Endothelial cell of umbilical vein (primary cell): ENCODE results near the gene NINJ2. TPM values are rescaled to one million over a fixed set of nuclear protein-coding genes. Genes with fewer than 3 reads are reported as not detected.

ENCODE experiments used
- BruUV-seq: library from RNA; stranded (reverse); fragments of 400-500 nt; replicated peaks from 2 replicates; lab custom pipeline; 2021; lab: Mats Ljungman, UMichigan
- CTCF ChIA-PET: fragments of 300-600, 350-600 bp; sonication (Branson Sonifier 250); formaldehyde crosslinking; loops from one replicate; lab custom pipeline; 2021; ENCODE audit warnings: antibody characterized with exemption, inconsistent platforms; lab: Charles Lee
- POLR2A ChIA-PET: fragments of 300-600, 350-600 bp; sonication (Branson Sonifier 250); formaldehyde crosslinking; loops from one replicate; lab custom pipeline; 2021; ENCODE audit warnings: antibody characterized with exemption, inconsistent platforms; lab: Charles Lee
- DNase-seq: peaks from one replicate; pipeline ENCODE4 v3.0.0-alpha.2; 2011; ENCODE audit warnings: low read depth, low spot score
- FAIRE-seq: peaks from 2 replicates; lab custom pipeline; 2011; peaks lifted over from hg19 to GRCh38; lab: Jason Lieb, UNC
- H2AFZ ChIP-seq: 2 replicates; pipeline ENCODE4 v1.6.0; 2012; ENCODE audit warnings: low read depth, low read length, control low read depth, inconsistent platforms
- H3K27ac ChIP-seq: 2 replicates; pipeline ENCODE4 v1.5.1; 2011; ENCODE audit warnings: low read depth, mild to moderate bottlenecking, control low read depth, low read length, moderate library complexity; ENCODE audit not compliant: insufficient read depth
- H3K27me3 ChIP-seq, 2 experiments: 2 replicates each; pipeline versions ENCODE4 v1.6.0 to v1.6.1; 2011; ENCODE audit warnings: low read length in 2 of 2, mixed read lengths in 1 of 2; ENCODE audit not compliant: control insufficient read depth in 2 of 2, insufficient read depth in 2 of 2
- H3K36me3 ChIP-seq, 2 experiments: 2 replicates in 1 of 2; 3 replicates in 1 of 2; pipeline ENCODE4 v1.5.1; 2011; ENCODE audit warnings: low read length in 2 of 2, mild to moderate bottlenecking in 1 of 2, moderate library complexity in 1 of 2; ENCODE audit not compliant: control insufficient read depth in 2 of 2, insufficient read depth in 2 of 2; ENCODE audit errors: extremely low read depth in 1 of 2
- H3K4me1 ChIP-seq: 3 replicates; pipeline ENCODE4 v1.5.1; 2011; ENCODE audit warnings: mild to moderate bottlenecking, low read length; ENCODE audit not compliant: control insufficient read depth, insufficient read depth; ENCODE audit errors: extremely low read depth
- H3K4me2 ChIP-seq: 2 replicates; pipeline ENCODE4 v1.6.1; 2011; ENCODE audit warnings: low read length, control low read depth, mixed read lengths; ENCODE audit not compliant: insufficient read depth
- H3K4me3 ChIP-seq, 3 experiments: fragments of 200-600 bp in 1 of 3; sonication (generic), shearing (Covaris generic) in 1 of 3; replicated peaks in 1 of 3; 2 replicates each; pipeline ENCODE4 v1.5.1; 2011 to 2016; ENCODE audit warnings: control low read depth in 3 of 3, low read length in 3 of 3, mild to moderate bottlenecking in 2 of 3, inconsistent platforms in 1 of 3, low read depth in 1 of 3, moderate library complexity in 1 of 3; ENCODE audit not compliant: insufficient read depth in 1 of 3
- H3K79me2 ChIP-seq: 2 replicates; pipeline ENCODE4 v1.6.0; 2012; ENCODE audit warnings: low read length, inconsistent platforms; ENCODE audit not compliant: control insufficient read depth, insufficient read depth
- H3K9ac ChIP-seq: replicated peaks from 2 replicates; pipeline ENCODE3; 2011; ENCODE audit warnings: low read length, control low read depth; ENCODE audit not compliant: insufficient read depth; ENCODE audit errors: extremely low read depth
- H3K9me1 ChIP-seq: replicated peaks from 3 replicates; pipeline ENCODE4 v1.6.0; 2011; ENCODE audit warnings: mild to moderate bottlenecking, low read length; ENCODE audit not compliant: control insufficient read depth, insufficient read depth; ENCODE audit errors: extremely low read depth
- H3K9me3 ChIP-seq: replicated peaks from 2 replicates; pipeline ENCODE4 v1.5.1; 2012; ENCODE audit warnings: low read length, inconsistent platforms; ENCODE audit not compliant: control insufficient read depth, insufficient read depth
- H4K20me1 ChIP-seq: replicated peaks from 2 replicates; pipeline ENCODE3; 2011; ENCODE audit warnings: mild to moderate bottlenecking, low read length; ENCODE audit not compliant: control insufficient read depth, insufficient read depth; ENCODE audit errors: extremely low read depth
- CTCF ChIP-seq, 2 donors: IDR thresholded peaks; 1 replicate in 1 of 2; 2 replicates in 1 of 2; pipeline ENCODE4 v1.5.1; 2011; ENCODE audit warnings: low read length in 2 of 2, mild to moderate bottlenecking in 2 of 2, moderate library complexity in 2 of 2, control low read depth in 1 of 2, inconsistent platforms in 1 of 2, low read depth in 1 of 2; ENCODE audit not compliant: insufficient read depth in 1 of 2; ENCODE audit errors: extremely low read depth in 1 of 2
- EZH2 ChIP-seq: IDR thresholded peaks from 2 replicates; pipeline ENCODE4 v1.6.1; 2012; ENCODE audit warnings: borderline replicate concordance, low read depth, mild to moderate bottlenecking, moderate library complexity, low read length, inconsistent platforms; ENCODE audit not compliant: severe bottlenecking
- FOS ChIP-seq: IDR thresholded peaks from 2 replicates; pipeline ENCODE4 v1.6.1; 2011; ENCODE audit warnings: mild to moderate bottlenecking, low read length, moderate library complexity, borderline replicate concordance; ENCODE audit not compliant: insufficient read depth
- GATA2 ChIP-seq: IDR thresholded peaks from 2 replicates; pipeline ENCODE4 v1.7.0; 2011; ENCODE audit warnings: low read depth, mild to moderate bottlenecking, moderate library complexity, mixed read lengths, low read length; ENCODE audit not compliant: insufficient read length, insufficient read depth
- JUN ChIP-seq: IDR thresholded peaks from 2 replicates; pipeline ENCODE4 v1.6.1; 2011; ENCODE audit warnings: borderline replicate concordance, low read depth; ENCODE audit not compliant: insufficient read length, insufficient read depth
- MAX ChIP-seq: IDR thresholded peaks from 2 replicates; pipeline ENCODE4 v1.6.1; 2011; ENCODE audit not compliant: insufficient read depth, insufficient read length
- MYC ChIP-seq: IDR thresholded peaks from one replicate; pipeline ENCODE4 v1.6.1; 2011; ENCODE audit warnings: mild to moderate bottlenecking, low read depth, low read length
- POLR2A ChIP-seq: IDR thresholded peaks from 2 replicates; pipeline ENCODE4 v1.6.1; 2012; ENCODE audit warnings: low read depth, mild to moderate bottlenecking, control low read depth, low read length
- POLR2AphosphoS5 ChIP-seq: IDR thresholded peaks from 2 replicates; pipeline ENCODE4 v1.6.1; 2012; ENCODE audit warnings: low read depth, mild to moderate bottlenecking, control low read depth, low read length, moderate library complexity; ENCODE audit not compliant: insufficient read depth
- dilution Hi-C: fragments of 300-500 bp; cut with MboI; formaldehyde crosslinking; loops from one replicate; pipeline ENCODE4 v1.15.0; 2019; ENCODE audit warnings: low sequenced_read_pairs; ENCODE audit not compliant: extremely low pct_ligation_motif_present
- intact Hi-C: fragments of 100-400 bp; cut with micrococcal nuclease; formaldehyde crosslinking; loops from one replicate; pipeline ENCODE4 v1.10.0; 2022
- polyA plus RNA-seq, 4 experiments: library from polyadenylated mRNA; depleted of rRNA in 3 of 4; stranded (reverse) in 3 of 4; unstranded in 1 of 4; fragments of >200 nt; gene quantifications; 2 replicates each; pipeline versions ENCODE4 v1.2.1 to v1.2.3, GENCODE V29; 2011 to 2012; ENCODE audit warnings: missing spikeins in 1 of 4
- total RNA-seq: library from RNA; stranded (reverse); gene quantifications from 2 replicates; pipeline ENCODE4 v1.2.3, GENCODE V29; 2021

The NINJ2 gene
- total and polyA plus RNA-seq, 2 donors (not counting 3 experiments of a cell fraction or from before 2014, with no cell fraction given) = 0.75 to 4.4 TPM

GRCh38 chr12:611721-612120, 51.5 kb downstream of the NINJ2 start:
- no TSS peak for BruUV-seq
- TF ChIP-seq GATA2 = no peak
- TF ChIP-seq FOS = no peak
- TF ChIP-seq CTCF (IDR thresholded peaks at IDR 0.05; ENCODE audit: extremely low read depth in 1 of 2, insufficient read depth in 1 of 2, low read depth in 1 of 2, low read length in 2 of 2) = no peak
- TF ChIP-seq POLR2A = no peak
- no peak for TF ChIP-seq EZH2
- no peak for TF ChIP-seq MYC
- no peak for TF ChIP-seq POLR2AphosphoS5
- no peak for TF ChIP-seq JUN
- no peak for TF ChIP-seq MAX

More at GRCh38 chr12:611721-612120, 51.5 kb downstream of the NINJ2 start:
- dilution Hi-C loops = no loop called here
- DNase-seq (no peak), FAIRE-seq (no peak)
- Histone ChIP-seq H3K9me1 (no peaks in the 10 kb centered on the region), H4K20me1 (no peaks in the 10 kb centered on the region), H3K27ac (no peak overlapping the region), H3K9ac (no peak overlapping the region), H2AFZ (no peak overlapping the region), H3K36me3 (no peaks in the 10 kb centered on the region), H3K4me3 (no peak overlapping the region), H3K79me2 (no peaks in the 10 kb centered on the region), H3K27me3 (no peaks in the 10 kb centered on the region), H3K9me3 (no peaks in the 10 kb centered on the region), H3K4me1 (peaks cover 38% of the 10 kb centered on the region), H3K4me2 (no peak overlapping the region)
- ChIA-PET CTCF (interaction anchor here (0.7 to 3.0 kb wide), 3 partner anchors 14 to 1386 kb away, joined by 3 to 11 read pairs (median 4); no protein-coding TSS in a partner anchor), POLR2A (no interaction called here)
- intact Hi-C loops = no loop called here
